GM12878 (cell line): ENCODE measurements around the gene STON2. TPM values are rescaled to one million over a fixed set of nuclear protein-coding genes. Genes with fewer than 3 reads are reported as not detected.

Experiments used
- ATAC-seq: fragments of 200-7000 bp; cut with Tn5 transposase; 3 replicates; pipeline ENCODE4 v1.9.1; 2020; ENCODE audit warnings: mild to moderate bottlenecking, moderate library complexity
- BruUV-seq: library from RNA; stranded (reverse); fragments of 400-500 nt; replicated peaks from 2 replicates; lab custom pipeline; 2021; lab: Mats Ljungman, UMichigan
- CTCF ChIA-PET: fragments of 300-600 bp; sonication (Branson Sonifier 250); formaldehyde crosslinking; extraction: SDS; loops from one replicate; lab custom pipeline; 2021; ENCODE audit warnings: inconsistent platforms; lab: Yijun Ruan, JAX
- POLR2A ChIA-PET: fragments of 350-600 bp; formaldehyde crosslinking; extraction: SDS; loops from one replicate; lab custom pipeline; 2021; ENCODE audit warnings: inconsistent platforms; lab: Charles Lee
- RAD21 ChIA-PET: fragments of 300-600 bp; sonication (Branson Sonifier 250); formaldehyde crosslinking; loops from one replicate; lab custom pipeline; 2023; ENCODE audit warnings: antibody characterized with exemption; ENCODE audit not compliant: unreplicated experiment; lab: Charles Lee
- SMC1A ChIA-PET: fragments of 300-600 bp; sonication (Branson Sonifier 250); formaldehyde crosslinking; loops from one replicate; lab custom pipeline; 2023; ENCODE audit not compliant: unreplicated experiment, uncharacterized antibody; lab: Charles Lee
- DNase-seq: peaks from one replicate; pipeline ENCODE4 v3.0.0-alpha.2; 2011; ENCODE audit warnings: low read depth, low spot score
- FAIRE-seq: peaks from 3 replicates; lab custom pipeline; 2011; peaks lifted over from hg19 to GRCh38; lab: Jason Lieb, UNC
- H2AFZ ChIP-seq: 2 replicates; pipeline ENCODE4 v1.6.0; 2011; ENCODE audit warnings: low read depth, low read length, control low read depth; ENCODE audit not compliant: control insufficient read depth
- H3K27ac ChIP-seq: 2 replicates; pipeline ENCODE4 v1.5.1; 2011; ENCODE audit warnings: control low read depth; ENCODE audit not compliant: control insufficient read depth, insufficient read depth
- H3K27me3 ChIP-seq, 2 experiments: replicated peaks in 1 of 2; 2 replicates each; pipeline versions ENCODE4 v1.6.0 to v1.6.1; 2011; ENCODE audit warnings: low read length in 1 of 2; ENCODE audit not compliant: control insufficient read depth in 2 of 2, insufficient read depth in 2 of 2
- H3K36me3 ChIP-seq, 2 experiments: 2 replicates each; pipeline ENCODE4 v1.5.1; 2011; ENCODE audit warnings: low read length in 1 of 2; ENCODE audit not compliant: control insufficient read depth in 2 of 2, insufficient read depth in 2 of 2
- H3K4me1 ChIP-seq: 2 replicates; pipeline ENCODE4 v1.6.1; 2011; ENCODE audit warnings: mild to moderate bottlenecking, low read length, moderate library complexity, mixed read lengths; ENCODE audit not compliant: control insufficient read depth, insufficient read depth
- H3K4me2 ChIP-seq: 2 replicates; pipeline ENCODE4 v1.6.0; 2011; ENCODE audit warnings: control low read depth; ENCODE audit not compliant: control insufficient read depth, insufficient read depth
- H3K4me3 ChIP-seq: fragments of 200-600 bp; sonication (generic); 2 replicates; pipeline ENCODE4 v1.5.1; 2016
- H3K79me2 ChIP-seq: 2 replicates; pipeline ENCODE4 v1.6.0; 2011; ENCODE audit warnings: low read length; ENCODE audit not compliant: control insufficient read depth, insufficient read depth
- H3K9ac ChIP-seq: 2 replicates; pipeline ENCODE4 v1.8.0; 2011; ENCODE audit warnings: low read length, control low read depth, mixed read lengths; ENCODE audit not compliant: control insufficient read depth, insufficient read depth
- H3K9me3 ChIP-seq: replicated peaks from 3 replicates; pipeline ENCODE4 v1.5.1; 2011; ENCODE audit warnings: mild to moderate bottlenecking, low read length; ENCODE audit not compliant: control insufficient read depth, insufficient read depth
- H4K20me1 ChIP-seq: 2 replicates; pipeline ENCODE4 v1.6.0; 2011; ENCODE audit not compliant: control insufficient read depth, insufficient read depth
- ATF7 ChIP-seq: fragments of 450-650 bp; IDR thresholded peaks from 2 replicates; pipeline ENCODE4 v1.6.1; 2016; ENCODE audit warnings: low read depth, mild to moderate bottlenecking
- FOXK2 ChIP-seq: fragments of 450-650 bp; IDR thresholded peaks from 2 replicates; pipeline ENCODE4 v1.6.1; 2017; ENCODE audit warnings: mild to moderate bottlenecking, moderate library complexity
- IKZF1 ChIP-seq: fragments of 450-650 bp; conservative IDR thresholded peaks from 2 replicates; pipeline ENCODE4 v1.6.1; 2017; ENCODE audit warnings: antibody characterized with exemption, mild to moderate bottlenecking
- IRF4 ChIP-seq: IDR thresholded peaks from 2 replicates; pipeline ENCODE4 v1.6.1; 2011; ENCODE audit warnings: low read depth, low read length
- KLF5 ChIP-seq: fragments of 450-650 bp; IDR thresholded peaks from 2 replicates; pipeline ENCODE4 v1.6.1; 2014; ENCODE audit warnings: mild to moderate bottlenecking; ENCODE audit not compliant: partially characterized antibody
- MEF2B ChIP-seq: fragments of 450-650 bp; IDR thresholded peaks from 2 replicates; pipeline ENCODE4 v1.6.1; 2018; ENCODE audit warnings: mild to moderate bottlenecking, moderate library complexity; ENCODE audit not compliant: partially characterized antibody, poor library complexity, severe bottlenecking
- MTA2 ChIP-seq: fragments of 450-650 bp; IDR thresholded peaks from 2 replicates; pipeline ENCODE4 v1.6.1; 2016; ENCODE audit warnings: low read depth, mild to moderate bottlenecking, moderate library complexity
- MTA3 ChIP-seq: IDR thresholded peaks from 2 replicates; pipeline ENCODE4 v1.6.1; 2012; ENCODE audit warnings: low read length, inconsistent platforms, borderline replicate concordance
- NR2F1 ChIP-seq: fragments of 450-650 bp; conservative IDR thresholded peaks from 2 replicates; pipeline ENCODE4 v1.6.1; 2017; ENCODE audit warnings: mild to moderate bottlenecking
- PAX5 ChIP-seq: IDR thresholded peaks from 2 replicates; pipeline ENCODE4 v1.6.1; 2011; ENCODE audit warnings: low read depth, low read length, borderline replicate concordance
- POLR2AphosphoS2 ChIP-seq: IDR thresholded peaks from 2 replicates; pipeline ENCODE4 v1.6.1; 2011; ENCODE audit warnings: low read depth, mild to moderate bottlenecking, low read length, improper control_type of control experiment, moderate library complexity
- SMAD5 ChIP-seq: IDR thresholded peaks from 2 replicates; pipeline ENCODE4 v1.6.1; 2016; ENCODE audit warnings: antibody characterized with exemption, low read depth
- TCF7 ChIP-seq: IDR thresholded peaks from 2 replicates; pipeline ENCODE4 v1.6.1; 2014; ENCODE audit warnings: antibody characterized with exemption, borderline replicate concordance
- ZNF207 ChIP-seq: fragments of 450-650 bp; IDR thresholded peaks from 2 replicates; pipeline ENCODE4 v1.6.1; 2014; ENCODE audit warnings: antibody characterized with exemption, mild to moderate bottlenecking, borderline replicate concordance
- ZNF384 ChIP-seq: IDR thresholded peaks from 2 replicates; pipeline ENCODE4 v1.6.1; 2012; ENCODE audit warnings: low read depth, mild to moderate bottlenecking, low read length, improper control_type of control experiment, borderline replicate concordance
- WGBS: methylation state at CpG from one replicate; pipeline ENCODE4 v1.1.6; 2016; ENCODE audit warnings: low lambda C conversion rate; ENCODE audit not compliant: insufficient replicate concordance, insufficient coverage; ENCODE audit errors: missing lambda C conversion rate; 5-methylcytosine and 5-hydroxymethylcytosine counted together
- in situ Hi-C: fragments of 300-500 bp; cut with MboI; formaldehyde crosslinking; loops from 9 replicates; pipeline ENCODE4 v1.14.3; 2018; ENCODE audit warnings: mixed read lengths
- intact Hi-C: fragments of 100-400 bp; cut with micrococcal nuclease; formaldehyde crosslinking; loops from one replicate; pipeline ENCODE4 v1.14.2; 2022; ENCODE audit not compliant: unreplicated experiment
- polyA plus RNA-seq, 11 experiments: library from polyadenylated mRNA; depleted of rRNA in 4 of 11; unstranded in 6 of 11; stranded (reverse) in 5 of 11; fragments of >200 nt; fragmentation: Nextera tagmentation in 4 of 11; fragmentation: Illumina TruSeq in 1 of 11; extraction: Ambion mirVana in 4 of 11; extraction: Trizol in 1 of 11; gene quantifications; 1 replicate in 1 of 11; 2 replicates in 10 of 11; pipeline versions ENCODE4 v1.2.1 to v1.2.3, GENCODE V29; 2011 to 2016; ENCODE audit warnings: inconsistent platforms in 2 of 11, missing spikeins in 2 of 11, low read depth in 1 of 11
- total RNA-seq, 4 experiments: library from RNA; depleted of rRNA in 3 of 4; stranded (reverse); fragments of >200 nt in 3 of 4; fragmentation: Illumina TruSeq in 1 of 4; extraction: Trizol in 1 of 4; gene quantifications; 2 replicates each; pipeline versions ENCODE4 v1.2.1 to v1.2.3, GENCODE V29; 2013 to 2021
- TF ChIP-seq, protein P1 (sequence below): fragments of 450-650 bp; IDR thresholded peaks from 2 replicates; pipeline ENCODE4 v1.6.1; 2017; ENCODE audit warnings: mild to moderate bottlenecking
- TF ChIP-seq, protein P2 (sequence below): IDR thresholded peaks from 2 replicates; pipeline ENCODE4 v1.6.1; 2011; ENCODE audit warnings: low read depth, low read length, improper control_type of control experiment, borderline replicate concordance

Gene STON2
- total and polyA plus RNA-seq, 10 of the 15 experiments (the other 5 are each of a cell fraction or from before 2014, with no cell fraction given) = 0.03 to 0.13 (median 0.03) TPM; not detected in 7

DNA sequence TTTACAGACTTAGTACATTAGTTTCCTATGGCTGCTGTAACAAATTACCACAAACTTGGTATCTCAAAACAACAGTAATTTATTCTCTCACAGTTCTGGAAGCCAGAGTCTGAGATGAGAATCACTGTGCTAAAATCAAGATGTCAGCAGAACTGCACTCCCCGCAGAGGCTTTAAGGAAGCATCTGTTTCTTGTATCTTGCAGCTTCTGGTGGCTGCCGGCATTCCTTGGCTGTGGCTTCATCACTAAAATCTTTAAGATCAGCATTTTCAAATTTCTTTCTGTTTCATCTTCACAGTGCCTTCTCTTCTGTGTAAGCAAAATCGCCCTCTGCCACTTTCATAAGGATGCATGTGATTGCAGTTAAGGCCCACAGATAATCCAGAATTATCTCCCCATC, 9.4 kb downstream of the STON2 start:
- H4K20me1 ChIP-seq = no peaks in the 10 kb centered on the region
- DNase-seq = no peak
- H3K27me3 ChIP-seq = no peaks in the 10 kb centered on the region
- no TSS peak for BruUV-seq
- ChIA-PET RAD21 (no interaction called here), POLR2A (no interaction called here), CTCF (no interaction called here), SMC1A (no interaction called here)
- no peak overlapping the region for H3K4me2 ChIP-seq
- in situ Hi-C loops (no loop called here), intact Hi-C loops (no loop called here)
- no peak overlapping the region for H3K9ac ChIP-seq
- H2AFZ ChIP-seq = no peak overlapping the region
- no peak for FAIRE-seq
- ATAC-seq = no peak
- no peaks in the 10 kb centered on the region for H3K79me2 ChIP-seq
- no peaks in the 10 kb centered on the region for H3K4me1 ChIP-seq
- no peak overlapping the region for H3K4me3 ChIP-seq
- no peaks in the 10 kb centered on the region for H3K9me3 ChIP-seq
- H3K36me3 ChIP-seq = no peaks in the 10 kb centered on the region
- H3K27ac ChIP-seq = no peak overlapping the region
- 65% methylated on average over 3 of the region's 3 CpGs for WGBS
- TF ChIP-seq ZNF207 = no peak
- TF ChIP-seq KLF5 = no peak
- no peak for TF ChIP-seq IKZF1
- no peak for TF ChIP-seq MEF2B

DNA sequence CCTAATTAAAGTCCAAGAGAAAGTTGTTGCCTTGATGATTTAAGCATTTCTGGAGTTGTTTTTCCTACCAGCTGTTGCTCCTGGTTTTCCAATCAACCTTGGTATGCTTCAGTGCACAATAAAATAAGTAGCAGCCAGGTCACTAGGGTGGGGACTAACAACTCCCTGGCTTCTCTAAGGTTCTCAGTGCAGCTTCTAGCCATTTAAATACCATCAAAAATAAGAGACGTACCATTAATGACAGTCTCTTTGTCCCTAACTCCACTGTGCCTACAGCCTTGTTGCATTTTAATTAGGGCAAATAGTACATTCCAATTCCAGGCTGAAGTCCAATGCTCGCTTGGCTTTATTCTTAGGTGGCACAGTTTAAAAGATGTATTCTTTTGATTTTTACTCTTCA, 11.8 kb downstream of the STON2 start:
- ATAC-seq = no peak
- WGBS = 14% methylated on average over 2 of the region's 2 CpGs
- intact Hi-C loops (no loop called here), in situ Hi-C loops (no loop called here)
- CTCF ChIA-PET = interaction anchor here (0.6 kb wide), 2 partner anchors 76 to 667 kb away, joined by 3 read pairs; no protein-coding TSS in a partner anchor
- Histone ChIP-seq H3K27ac (no peak overlapping the region), H3K36me3 (no peaks in the 10 kb centered on the region), H3K4me2 (no peak overlapping the region), H3K9ac (no peak overlapping the region), H3K4me3 (no peak overlapping the region), H2AFZ (no peak overlapping the region), H4K20me1 (no peaks in the 10 kb centered on the region), H3K9me3 (no peaks in the 10 kb centered on the region), H3K4me1 (no peaks in the 10 kb centered on the region), H3K79me2 (no peaks in the 10 kb centered on the region), H3K27me3 (no peaks in the 10 kb centered on the region)
- RAD21 ChIA-PET = no interaction called here
- POLR2A ChIA-PET = no interaction called here
- DNase-seq = no peak
- BruUV-seq = no TSS peak
- SMC1A ChIA-PET = no interaction called here
- no peak for FAIRE-seq
- TF ChIP-seq, protein P1, sequence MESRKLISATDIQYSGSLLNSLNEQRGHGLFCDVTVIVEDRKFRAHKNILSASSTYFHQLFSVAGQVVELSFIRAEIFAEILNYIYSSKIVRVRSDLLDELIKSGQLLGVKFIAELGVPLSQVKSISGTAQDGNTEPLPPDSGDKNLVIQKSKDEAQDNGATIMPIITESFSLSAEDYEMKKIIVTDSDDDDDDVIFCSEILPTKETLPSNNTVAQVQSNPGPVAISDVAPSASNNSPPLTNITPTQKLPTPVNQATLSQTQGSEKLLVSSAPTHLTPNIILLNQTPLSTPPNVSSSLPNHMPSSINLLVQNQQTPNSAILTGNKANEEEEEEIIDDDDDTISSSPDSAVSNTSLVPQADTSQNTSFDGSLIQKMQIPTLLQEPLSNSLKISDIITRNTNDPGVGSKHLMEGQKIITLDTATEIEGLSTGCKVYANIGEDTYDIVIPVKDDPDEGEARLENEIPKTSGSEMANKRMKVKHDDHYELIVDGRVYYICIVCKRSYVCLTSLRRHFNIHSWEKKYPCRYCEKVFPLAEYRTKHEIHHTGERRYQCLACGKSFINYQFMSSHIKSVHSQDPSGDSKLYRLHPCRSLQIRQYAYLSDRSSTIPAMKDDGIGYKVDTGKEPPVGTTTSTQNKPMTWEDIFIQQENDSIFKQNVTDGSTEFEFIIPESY = no peak
- TF ChIP-seq FOXK2 = no peak
- no peak for TF ChIP-seq ATF7
- TF ChIP-seq MTA3 = no peak
- no peak for TF ChIP-seq ZNF384
- TF ChIP-seq POLR2AphosphoS2 = no peak
- no peak for TF ChIP-seq PAX5
- no peak for TF ChIP-seq TCF7
- TF ChIP-seq SMAD5 = no peak
- no peak for TF ChIP-seq NR2F1
- TF ChIP-seq, protein P2, sequence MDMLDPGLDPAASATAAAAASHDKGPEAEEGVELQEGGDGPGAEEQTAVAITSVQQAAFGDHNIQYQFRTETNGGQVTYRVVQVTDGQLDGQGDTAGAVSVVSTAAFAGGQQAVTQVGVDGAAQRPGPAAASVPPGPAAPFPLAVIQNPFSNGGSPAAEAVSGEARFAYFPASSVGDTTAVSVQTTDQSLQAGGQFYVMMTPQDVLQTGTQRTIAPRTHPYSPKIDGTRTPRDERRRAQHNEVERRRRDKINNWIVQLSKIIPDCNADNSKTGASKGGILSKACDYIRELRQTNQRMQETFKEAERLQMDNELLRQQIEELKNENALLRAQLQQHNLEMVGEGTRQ = no peak
- no peak for TF ChIP-seq IRF4
- TF ChIP-seq MTA2 = no peak
